ENCODE measurements around the gene DVL3. TPM values are rescaled to one million over a fixed set of nuclear protein-coding genes. Genes with fewer than 3 reads are reported as not detected.

DVL3 gene
- total RNA-seq, 2 donors from 2014 or later: 52.3 to 60.3 TPM

DNA sequence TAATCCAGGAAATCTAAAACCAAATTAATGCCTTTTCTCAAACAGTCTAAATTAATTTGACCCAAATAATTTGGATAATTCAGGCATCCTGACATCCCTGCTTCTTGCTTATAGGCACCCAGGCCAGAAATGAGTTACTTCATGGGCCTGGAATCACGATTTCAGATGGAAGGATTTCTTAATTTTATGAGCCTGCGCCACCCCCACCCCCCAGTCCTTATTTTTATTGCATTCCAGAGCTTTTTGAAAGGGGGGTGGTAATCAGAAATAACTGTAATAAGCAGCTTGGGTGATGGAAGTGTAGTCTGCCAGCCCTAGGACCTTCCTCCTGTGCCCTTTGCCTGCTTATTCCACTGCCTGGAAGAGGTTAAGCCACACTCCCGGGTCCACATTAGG, 20.8 kb downstream of the DVL3 start:
- Mint-ChIP-seq H3K27me3 (no peaks in the 10 kb centered on the region), H3K36me3 (no peaks in the 10 kb centered on the region), H3K4me3 (peak overlapping the region; percentile 97), H3K4me1 (ENCODE audit: low read depth in 2 of 2) (peaks cover 21 to 33% of the 10 kb centered on the region in 2 donors), H3K9me3 (no peaks in the 10 kb centered on the region), H3K27ac (peak overlapping the region; percentile 63 to 87)
- ATAC-seq (no peak), DNase-seq (ENCODE audit: low spot score) (no peak)

DNA sequence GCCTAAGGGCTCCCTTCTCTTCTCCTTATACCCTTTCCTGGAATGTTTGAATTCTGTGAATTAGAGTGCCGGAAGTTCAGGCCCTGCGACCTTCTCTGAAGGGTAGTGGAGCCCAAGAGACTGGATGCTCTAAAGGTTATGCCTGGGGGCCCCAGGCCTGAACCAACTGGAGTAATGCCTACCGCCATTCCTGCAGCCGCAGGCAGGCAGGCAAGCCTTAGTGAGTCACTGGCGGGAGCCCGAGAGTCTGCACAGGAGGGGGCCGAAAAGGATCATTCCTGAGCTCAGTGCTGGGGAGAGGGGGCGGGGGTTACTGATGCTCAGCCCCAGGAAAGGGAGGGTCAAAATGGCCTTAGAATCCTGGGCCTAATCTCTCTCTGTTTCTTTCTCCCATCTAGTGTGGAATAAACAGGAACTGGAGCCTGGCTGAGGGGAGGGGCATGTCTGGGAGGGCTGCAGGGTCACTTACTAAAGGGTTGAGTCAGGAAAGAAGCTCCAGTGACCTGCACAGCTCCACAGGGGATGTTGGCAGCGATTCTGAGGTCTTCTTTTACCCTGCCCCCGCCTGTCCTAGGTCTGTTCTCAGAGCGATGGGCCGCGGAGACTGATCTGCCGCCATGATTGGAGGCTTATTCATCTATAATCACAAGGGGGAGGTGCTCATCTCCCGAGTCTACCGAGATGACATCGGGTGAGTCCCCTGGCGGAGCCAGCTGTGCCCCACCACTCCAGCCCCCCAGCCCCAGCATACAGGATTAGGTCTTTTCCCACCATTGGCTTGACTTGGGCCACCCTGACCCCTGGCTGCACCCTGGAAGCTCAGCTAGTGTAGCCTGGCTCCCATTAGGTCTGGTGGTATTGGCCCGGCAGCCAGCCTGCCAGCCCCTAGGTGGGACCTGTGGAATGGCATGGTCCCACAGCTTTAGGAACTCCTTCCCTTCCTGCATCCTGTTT, 21.5 kb downstream of the DVL3 start:
- peak overlapping the region; percentile 63 to 87 for H3K27ac Mint-ChIP-seq
- DNase-seq (ENCODE audit: low spot score) (no peak), ATAC-seq (no peak)
- H3K4me3 Mint-ChIP-seq: peak overlapping the region; percentile 97
- no peaks in the 10 kb centered on the region for H3K9me3 Mint-ChIP-seq
- H3K36me3 Mint-ChIP-seq: no peaks in the 10 kb centered on the region
- H3K27me3 Mint-ChIP-seq: no peaks in the 10 kb centered on the region
- H3K4me1 Mint-ChIP-seq (ENCODE audit: low read depth in 2 of 2): peaks cover 21 to 30% of the 10 kb centered on the region in 2 donors

DNA sequence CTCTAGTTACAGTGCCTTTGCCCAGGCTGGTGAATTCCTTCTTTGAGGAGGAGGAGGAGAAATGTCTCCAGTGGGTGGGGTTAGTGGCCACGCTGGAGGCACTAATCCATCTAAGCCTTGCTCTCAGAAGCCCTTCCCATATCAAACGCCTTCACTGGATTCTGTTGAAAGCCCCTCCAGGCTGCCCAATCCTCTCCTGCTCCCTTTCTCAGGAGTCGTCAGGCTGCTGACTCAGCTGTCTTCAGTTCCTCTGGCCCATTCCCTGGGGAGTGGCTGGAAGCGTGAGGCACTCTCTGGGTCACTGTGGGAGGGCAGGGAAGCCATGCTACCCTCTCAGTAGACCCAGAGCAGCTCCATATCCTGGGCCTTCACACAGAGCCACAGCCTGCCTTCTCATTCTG, 22.2 kb downstream of the DVL3 start:
- Mint-ChIP-seq H3K9me3 (no peaks in the 10 kb centered on the region), H3K27ac (no peak overlapping the region), H3K4me3 (peak overlapping the region; percentile 97), H3K27me3 (no peaks in the 10 kb centered on the region), H3K4me1 (ENCODE audit: low read depth in 2 of 2) (peaks cover 21 to 28% of the 10 kb centered on the region in 2 donors), H3K36me3 (no peaks in the 10 kb centered on the region)
- no peak for ATAC-seq
- no peak for DNase-seq (ENCODE audit: low spot score)

DNA sequence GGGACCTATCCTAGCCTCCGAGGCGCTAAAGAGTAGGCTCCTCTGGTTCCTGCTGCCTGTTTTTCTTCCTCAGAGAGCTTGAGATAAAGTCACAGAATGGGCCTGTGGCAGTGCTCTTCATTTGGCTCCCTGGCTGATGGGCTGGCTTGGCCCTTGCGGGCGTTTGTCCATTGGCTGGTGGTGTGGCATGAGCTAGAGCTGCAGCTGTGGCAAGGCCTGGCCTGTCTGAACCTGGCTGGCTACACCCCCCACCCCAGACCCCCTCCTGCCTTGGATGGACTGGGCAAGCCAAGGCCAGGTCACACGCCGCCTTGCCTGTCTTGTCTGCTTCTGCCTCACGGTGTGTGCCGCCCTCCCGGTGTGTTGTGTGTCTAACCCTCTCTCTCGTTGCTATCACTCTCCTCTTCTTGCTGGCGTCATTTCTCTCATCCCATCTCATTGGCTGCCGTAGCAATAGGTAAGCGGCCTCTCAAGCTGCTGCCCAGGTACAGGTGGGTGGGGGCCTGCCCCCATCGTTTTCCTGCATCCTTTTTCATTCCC, 22.7 kb downstream of the DVL3 start:
- Mint-ChIP-seq H3K4me1 (ENCODE audit: low read depth in 2 of 2) (peaks cover 21 to 28% of the 10 kb centered on the region in 2 donors), H3K27me3 (no peaks in the 10 kb centered on the region), H3K9me3 (no peaks in the 10 kb centered on the region), H3K36me3 (no peaks in the 10 kb centered on the region), H3K27ac (no peak overlapping the region), H3K4me3 (peak overlapping the region; percentile 39)
- DNase-seq (ENCODE audit: low spot score) (no peak), ATAC-seq (no peak)

DNA sequence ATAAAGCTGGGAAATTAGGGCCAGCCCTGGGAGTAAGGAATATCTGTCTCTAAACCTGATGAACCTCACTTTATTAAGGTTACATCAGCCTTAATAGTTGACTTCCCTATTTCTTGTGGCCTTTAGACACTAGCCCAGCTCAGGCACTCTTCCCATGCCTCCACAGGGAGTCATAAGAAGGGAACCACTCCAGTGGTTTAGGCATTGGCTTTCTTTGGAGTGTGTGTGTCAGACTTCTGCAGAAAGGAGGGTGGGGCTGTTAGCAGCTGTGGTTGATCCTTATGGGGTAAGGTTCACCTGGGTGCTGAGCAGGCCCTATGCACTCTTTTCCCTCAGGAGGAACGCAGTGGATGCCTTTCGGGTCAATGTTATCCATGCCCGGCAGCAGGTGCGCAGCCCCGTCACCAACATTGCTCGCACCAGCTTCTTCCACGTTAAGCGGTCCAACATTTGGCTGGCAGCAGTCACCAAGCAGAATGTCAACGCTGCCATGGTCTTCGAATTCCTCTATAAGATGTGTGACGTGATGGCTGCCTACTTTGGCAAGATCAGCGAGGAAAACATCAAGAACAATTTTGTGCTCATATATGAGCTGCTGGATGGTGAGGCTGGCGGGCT, 23.5 kb downstream of the DVL3 start:
- Mint-ChIP-seq H3K36me3 (no peaks in the 10 kb centered on the region), H3K27ac (no peak overlapping the region), H3K27me3 (no peaks in the 10 kb centered on the region)

DNA sequence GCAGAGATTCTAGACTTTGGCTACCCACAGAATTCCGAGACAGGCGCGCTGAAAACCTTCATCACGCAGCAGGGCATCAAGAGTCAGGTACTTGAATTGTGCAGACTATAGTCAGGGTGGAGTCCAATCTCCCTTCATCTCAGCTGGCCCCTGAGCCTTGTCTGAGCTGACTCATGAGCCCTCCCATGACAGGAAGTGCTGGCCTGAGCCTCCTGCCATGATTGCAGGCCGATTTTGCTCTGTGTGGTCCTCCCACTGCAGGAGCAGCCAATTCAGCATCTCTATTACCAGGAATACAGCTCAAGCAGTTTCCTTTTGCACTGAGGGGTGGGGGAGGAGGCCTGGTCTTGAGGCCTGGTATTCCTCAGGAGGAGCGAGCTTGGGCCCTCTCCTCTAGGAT, 25.0 kb downstream of the DVL3 start:
- Mint-ChIP-seq H3K4me1 (ENCODE audit: low read depth in 2 of 2) (peaks cover 16 to 23% of the 10 kb centered on the region in 2 donors), H3K9me3 (no peaks in the 10 kb centered on the region), H3K27ac (peak overlapping the region in 1 of 2 donors; percentile 41), H3K27me3 (no peaks in the 10 kb centered on the region), H3K4me3 (no peak overlapping the region), H3K36me3 (peaks cover 4% of the 10 kb centered on the region)
- DNase-seq (ENCODE audit: low spot score): no peak
- ATAC-seq: no peak

More for the DNA sequence above, 23.5 kb downstream of the DVL3 start:
- no peak overlapping the region for H3K4me3 Mint-ChIP-seq
- peaks cover 21 to 27% of the 10 kb centered on the region in 2 donors for H3K4me1 Mint-ChIP-seq (ENCODE audit: low read depth in 2 of 2)
- no peaks in the 10 kb centered on the region for H3K9me3 Mint-ChIP-seq
- DNase-seq (ENCODE audit: low spot score) (no peak), ATAC-seq (no peak)

DNA sequence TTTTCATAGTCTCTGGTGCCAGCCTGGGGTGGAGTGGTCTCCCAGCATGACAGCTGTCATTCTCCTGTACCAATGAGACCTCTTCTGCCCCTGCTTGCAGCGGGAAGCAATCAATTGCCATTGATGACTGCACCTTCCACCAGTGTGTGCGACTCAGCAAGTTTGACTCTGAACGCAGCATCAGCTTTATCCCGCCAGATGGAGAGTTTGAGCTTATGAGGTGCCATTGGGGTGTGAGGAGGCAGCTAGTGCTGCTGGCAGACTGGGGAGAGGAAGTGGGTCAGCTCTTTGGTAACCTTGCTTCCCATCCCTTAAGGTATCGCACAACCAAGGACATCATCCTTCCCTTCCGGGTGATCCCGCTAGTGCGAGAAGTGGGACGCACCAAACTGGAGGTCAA, 26.4 kb downstream of the DVL3 start:
- ATAC-seq (no peak), DNase-seq (ENCODE audit: low spot score) (no peak)
- no peaks in the 10 kb centered on the region for H3K27me3 Mint-ChIP-seq
- peaks cover 20 to 21% of the 10 kb centered on the region in 2 donors for H3K4me1 Mint-ChIP-seq (ENCODE audit: low read depth in 2 of 2)
- H3K9me3 Mint-ChIP-seq: no peaks in the 10 kb centered on the region
- H3K36me3 Mint-ChIP-seq: peaks cover 4% of the 10 kb centered on the region
- H3K4me3 Mint-ChIP-seq: no peak overlapping the region
- H3K27ac Mint-ChIP-seq: no peak overlapping the region

DNA sequence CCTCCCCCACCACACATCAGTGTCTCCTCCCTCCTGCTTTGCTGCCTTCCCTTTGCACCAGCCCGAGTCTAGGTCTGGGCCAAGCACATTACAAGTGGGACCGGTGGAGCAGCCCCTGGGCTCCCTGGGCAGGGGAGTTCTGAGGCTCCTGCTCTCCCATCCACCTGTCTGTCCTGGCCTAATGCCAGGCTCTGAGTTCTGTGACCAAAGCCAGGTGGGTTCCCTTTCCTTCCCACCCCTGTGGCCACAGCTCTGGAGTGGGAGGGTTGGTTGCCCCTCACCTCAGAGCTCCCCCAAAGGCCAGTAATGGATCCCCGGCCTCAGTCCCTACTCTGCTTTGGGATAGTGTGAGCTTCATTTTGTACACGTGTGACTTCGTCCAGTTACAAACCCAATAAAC, 28.5 kb downstream of the DVL3 start:
- Mint-ChIP-seq H3K4me3 (no peak overlapping the region), H3K4me1 (ENCODE audit: low read depth in 2 of 2) (peaks cover 30 to 33% of the 10 kb centered on the region in 2 donors), H3K27me3 (no peaks in the 10 kb centered on the region), H3K9me3 (no peaks in the 10 kb centered on the region), H3K36me3 (peaks cover 15% of the 10 kb centered on the region), H3K27ac (peak overlapping the region in 1 of 2 donors; percentile 16)
- no peak for ATAC-seq
- DNase-seq (ENCODE audit: low spot score): no peak

DNA sequence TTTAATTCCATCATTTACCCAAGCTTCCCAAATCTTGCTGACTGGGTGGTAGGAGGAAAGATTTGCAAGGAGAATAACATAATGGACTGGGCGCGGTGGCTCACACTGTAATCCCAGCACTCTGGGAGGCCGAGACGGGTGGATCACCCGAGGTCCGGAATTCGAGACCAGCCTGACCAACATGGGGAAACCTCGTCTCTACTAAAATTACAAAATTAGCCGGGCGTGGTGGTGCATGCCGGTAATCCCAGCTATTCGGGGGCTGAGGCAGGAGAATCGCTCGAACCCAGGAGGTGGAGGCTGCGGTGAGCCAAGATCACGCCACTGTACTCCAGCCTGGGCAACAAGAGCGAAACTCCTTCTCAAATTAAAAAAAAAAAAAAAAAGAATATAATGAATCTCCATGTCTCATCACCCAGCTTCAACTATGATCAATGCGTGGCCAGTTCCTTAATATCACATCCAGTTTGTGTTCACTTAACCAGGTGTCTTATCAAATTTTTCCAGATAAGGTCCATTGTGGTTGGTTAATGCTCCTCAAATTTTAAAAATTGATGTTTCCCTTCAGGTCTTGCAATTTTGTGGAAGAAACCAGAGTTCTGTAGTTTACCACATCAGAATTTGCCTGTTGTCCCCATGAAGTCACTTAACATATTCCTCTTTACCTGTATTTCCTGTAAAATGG, 29.5 kb downstream of the DVL3 start:
- peaks cover 15% of the 10 kb centered on the region for H3K36me3 Mint-ChIP-seq
- DNase-seq (ENCODE audit: low spot score) (no peak), ATAC-seq (no peak)
- H3K4me1 Mint-ChIP-seq (ENCODE audit: low read depth in 2 of 2): peaks cover 35 to 36% of the 10 kb centered on the region in 2 donors
- no peaks in the 10 kb centered on the region for H3K27me3 Mint-ChIP-seq
- H3K27ac Mint-ChIP-seq: peak overlapping the region; percentile 79 to 95
- no peaks in the 10 kb centered on the region for H3K9me3 Mint-ChIP-seq
- H3K4me3 Mint-ChIP-seq: peak overlapping the region; percentile 98

DNA sequence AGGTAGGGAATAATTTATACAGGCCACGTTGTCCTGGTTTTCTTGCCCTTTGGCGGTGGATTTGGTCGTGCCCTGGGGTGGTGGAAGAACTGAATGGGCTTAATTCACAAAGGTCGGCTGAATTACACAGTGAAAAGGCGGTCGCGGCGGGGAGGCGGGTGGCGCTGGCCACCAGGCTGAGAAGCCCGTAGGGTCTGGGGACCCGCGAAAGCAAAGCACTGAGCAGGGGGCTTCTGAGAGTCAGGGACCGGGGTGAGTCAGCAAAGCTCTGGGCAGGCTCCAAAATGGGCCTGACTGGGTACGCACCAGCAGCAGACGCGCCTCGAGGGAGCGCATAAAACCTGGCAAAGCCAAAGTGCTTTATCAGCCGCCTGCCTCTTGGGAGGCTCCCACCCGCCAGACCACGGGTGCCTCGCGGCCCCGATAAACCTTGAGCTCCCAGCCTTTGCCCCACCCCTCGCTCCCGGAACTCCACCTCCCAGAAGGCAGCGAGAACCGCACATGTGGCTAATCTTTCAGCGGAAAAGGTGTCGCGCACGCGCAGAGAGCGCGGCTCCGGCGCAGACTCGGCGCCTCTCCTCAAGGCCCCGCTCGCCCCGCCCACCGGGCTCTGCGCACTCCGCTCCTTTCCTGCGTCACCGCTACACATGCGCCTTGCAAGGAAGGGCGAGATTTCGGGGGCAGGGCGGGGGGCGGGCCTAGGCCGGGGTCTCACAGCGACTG, 30.4 kb downstream of the DVL3 start:
- no peaks in the 10 kb centered on the region for H3K27me3 Mint-ChIP-seq
- no peaks in the 10 kb centered on the region for H3K9me3 Mint-ChIP-seq
- peak; percentile 94 to 96 for ATAC-seq
- peak; percentile 99 for DNase-seq (ENCODE audit: low spot score)
- peak overlapping the region; percentile 79 to 95 for H3K27ac Mint-ChIP-seq
- peaks cover 25% of the 10 kb centered on the region for H3K36me3 Mint-ChIP-seq
- peaks cover 39 to 41% of the 10 kb centered on the region in 2 donors for H3K4me1 Mint-ChIP-seq (ENCODE audit: low read depth in 2 of 2)
- peak overlapping the region; percentile 98 for H3K4me3 Mint-ChIP-seq

DNA sequence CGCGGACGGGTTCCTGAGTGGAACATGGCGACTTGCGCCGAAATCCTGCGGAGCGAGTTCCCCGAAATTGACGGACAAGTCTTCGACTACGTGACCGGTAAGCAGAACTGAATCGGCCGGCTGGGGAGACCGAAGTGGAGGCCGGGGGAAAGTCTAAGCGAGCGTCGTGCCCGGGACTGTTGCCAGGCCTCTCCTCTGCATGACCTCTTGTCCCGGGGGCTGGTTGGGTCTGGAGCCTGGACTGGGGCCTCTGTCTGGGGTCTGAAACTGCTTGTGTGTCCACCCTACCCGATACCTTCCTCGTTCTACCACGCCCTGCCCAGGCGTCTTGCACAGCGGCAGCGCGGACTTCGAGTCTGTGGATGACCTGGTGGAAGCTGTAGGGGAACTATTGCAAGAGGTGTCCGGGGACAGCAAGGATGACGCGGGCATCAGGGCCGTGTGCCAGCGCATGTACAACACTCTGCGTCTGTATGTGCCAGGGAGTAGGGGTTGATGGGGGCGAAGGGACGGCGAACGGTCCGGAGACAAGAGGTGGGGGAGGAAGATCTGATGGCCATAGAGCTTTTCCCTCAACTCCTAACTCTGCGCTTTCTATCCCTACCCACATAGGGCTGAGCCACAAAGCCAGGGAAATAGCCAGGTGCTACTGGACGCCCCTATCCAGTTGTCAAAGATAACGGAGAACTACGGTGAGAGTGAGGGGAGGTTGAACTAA, 31.2 kb downstream of the DVL3 start, which contains the start of gene ABCF3:
Gene ABCF3, plus strand, starts transcription at position 16 of the 718 bp plus-strand sequence. Its CDS starts 9 bp downstream, at position 25.
- Mint-ChIP-seq H3K4me3 (peak within 1 kb of the TSS; percentile 98), H3K36me3 (peaks cover 25% of the 10 kb centered on the region), H3K27me3 (no peaks in the 10 kb centered on the region), H3K9me3 (no peaks in the 10 kb centered on the region), H3K27ac (peak within 1 kb of the TSS; percentile 79 to 95), H3K4me1 (ENCODE audit: low read depth in 2 of 2) (peaks cover 39 to 41% of the 10 kb centered on the region in 2 donors)
- ATAC-seq (peak; percentile 53 to 55), DNase-seq (ENCODE audit: low spot score) (no peak)

DNA sequence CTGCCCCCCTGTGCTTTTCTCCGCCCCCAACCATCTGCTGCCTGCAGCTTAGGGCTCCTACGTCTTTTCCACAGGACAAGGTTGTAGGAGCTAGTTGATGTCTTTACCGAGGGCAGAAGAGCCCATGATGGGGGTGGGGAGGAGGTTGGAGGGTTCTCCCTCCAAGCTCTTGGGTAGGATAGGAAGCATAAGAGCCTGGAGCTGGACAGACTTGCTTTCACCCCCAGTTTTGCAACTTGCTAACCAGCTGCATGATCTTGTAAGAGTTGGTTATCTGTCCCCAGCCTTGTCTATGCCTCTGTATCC, 31.7 kb downstream of the DVL3 start:
- DNase-seq (ENCODE audit: low spot score) (no peak), ATAC-seq (no peak)
- H3K36me3 Mint-ChIP-seq: peaks cover 25% of the 10 kb centered on the region
- no peaks in the 10 kb centered on the region for H3K27me3 Mint-ChIP-seq
- H3K4me3 Mint-ChIP-seq: peak overlapping the region; percentile 98
- peaks cover 39 to 41% of the 10 kb centered on the region in 2 donors for H3K4me1 Mint-ChIP-seq (ENCODE audit: low read depth in 2 of 2)
- no peaks in the 10 kb centered on the region for H3K9me3 Mint-ChIP-seq
- H3K27ac Mint-ChIP-seq: peak overlapping the region; percentile 79 to 95
